Keratinocyte (primary cell): ENCODE data around the gene KIF5B. TPM values are rescaled to one million over a fixed set of nuclear protein-coding genes. Genes with fewer than 3 reads are reported as not detected.

Experiments
- DNase-seq: peaks from one replicate; pipeline ENCODE4 v3.0.0-alpha.2; 2011; ENCODE audit warnings: low read depth, missing footprints, low spot score
- FAIRE-seq: peaks from 2 replicates; lab custom pipeline; 2011; peaks lifted over from hg19 to GRCh38; lab: Jason Lieb, UNC
- H2AFZ ChIP-seq: 2 replicates; pipeline ENCODE4 v1.6.0; 2012; ENCODE audit warnings: low read length, control low read depth, inconsistent platforms; ENCODE audit not compliant: control insufficient read depth
- H3K27ac ChIP-seq: 2 replicates; pipeline ENCODE4 v1.5.1; 2011; ENCODE audit warnings: low read length; ENCODE audit not compliant: control insufficient read depth, insufficient read depth
- H3K27me3 ChIP-seq: 3 replicates; pipeline ENCODE4 v1.6.0; 2011; ENCODE audit warnings: low read length; ENCODE audit not compliant: control insufficient read depth, insufficient read depth; ENCODE audit errors: extremely low read depth
- H3K36me3 ChIP-seq, 2 experiments: 2 replicates in 1 of 2; 3 replicates in 1 of 2; pipeline ENCODE4 v1.5.1; 2011; ENCODE audit warnings: low read length in 2 of 2, mild to moderate bottlenecking in 1 of 2; ENCODE audit not compliant: control insufficient read depth in 2 of 2, insufficient read depth in 2 of 2; ENCODE audit errors: extremely low read depth in 1 of 2
- H3K4me1 ChIP-seq: 3 replicates; pipeline ENCODE4 v1.5.1; 2011; ENCODE audit warnings: low read length; ENCODE audit not compliant: control insufficient read depth, insufficient read depth; ENCODE audit errors: extremely low read depth
- H3K4me2 ChIP-seq: 3 replicates; pipeline ENCODE4 v1.6.0; 2011; ENCODE audit warnings: low read depth, low read length; ENCODE audit not compliant: control insufficient read depth, insufficient read depth; ENCODE audit errors: extremely low read depth
- H3K4me3 ChIP-seq, 3 experiments: fragments of 200-600 bp in 1 of 3; sonication (generic) in 1 of 3; 2 replicates in 2 of 3; 3 replicates in 1 of 3; pipeline ENCODE4 v1.5.1; 2011 to 2016; ENCODE audit warnings: low read length in 3 of 3, mild to moderate bottlenecking in 3 of 3, control low read depth in 2 of 3, inconsistent platforms in 1 of 3, low read depth in 1 of 3, mixed read lengths in 1 of 3, mixed run types in 1 of 3, moderate library complexity in 1 of 3; ENCODE audit not compliant: control insufficient read depth in 2 of 3, insufficient read depth in 2 of 3; ENCODE audit errors: extremely low read depth in 1 of 3
- H3K79me2 ChIP-seq: 2 replicates; pipeline ENCODE4 v1.6.0; 2012; ENCODE audit warnings: low read length; ENCODE audit not compliant: control insufficient read depth, insufficient read depth
- H3K9ac ChIP-seq: 3 replicates; pipeline ENCODE4 v1.6.0; 2011; ENCODE audit warnings: low read length; ENCODE audit not compliant: control insufficient read depth, insufficient read depth; ENCODE audit errors: extremely low read depth
- H3K9me1 ChIP-seq: 3 replicates; pipeline ENCODE4 v1.6.0; 2011; ENCODE audit warnings: low read length; ENCODE audit not compliant: control insufficient read depth, insufficient read depth; ENCODE audit errors: extremely low read depth
- H3K9me3 ChIP-seq: 2 replicates; pipeline ENCODE4 v1.5.1; 2012; ENCODE audit warnings: low read depth, low read length; ENCODE audit not compliant: control insufficient read depth
- H4K20me1 ChIP-seq: 3 replicates; pipeline ENCODE4 v1.6.0; 2011; ENCODE audit warnings: low read length; ENCODE audit not compliant: control insufficient read depth, insufficient read depth; ENCODE audit errors: extremely low read depth
- EZH2 ChIP-seq: IDR thresholded peaks from one replicate; pipeline ENCODE4 v1.6.1; 2012; ENCODE audit warnings: inconsistent platforms, mild to moderate bottlenecking, low read length, moderate library complexity
- dilution Hi-C: fragments of 300-500 bp; cut with MboI; formaldehyde crosslinking; loops from one replicate; pipeline ENCODE4 v1.7.0; 2020; ENCODE audit warnings: low sequenced_read_pairs; ENCODE audit not compliant: extremely low pct_ligation_motif_present
- polyA plus RNA-seq, 5 experiments: library from polyadenylated mRNA; depleted of rRNA in 3 of 5; stranded (reverse) in 3 of 5; stranded (forward) in 1 of 5; unstranded in 1 of 5; fragments of >200 nt; gene quantifications; 1 replicate in 1 of 5; 2 replicates in 3 of 5; 3 replicates in 1 of 5; pipeline versions ENCODE4 v1.2.1 to v1.2.3, GENCODE V29; 2011 to 2012; ENCODE audit warnings: missing spikeins in 2 of 5, low read depth in 1 of 5, low replicate concordance in 1 of 5
- TF ChIP-seq, protein P1 (sequence below), 3 experiments: IDR thresholded peaks in 1 of 3; conservative IDR thresholded peaks in 1 of 3; optimal IDR thresholded peaks in 1 of 3; 2 replicates in 2 of 3; 3 replicates in 1 of 3; pipeline versions ENCODE3 to v1.5.1; 2011; ENCODE audit warnings: low read length in 3 of 3, mild to moderate bottlenecking in 3 of 3, moderate library complexity in 2 of 3, control low read depth in 1 of 3, inconsistent platforms in 1 of 3; ENCODE audit not compliant: insufficient read depth in 2 of 3; ENCODE audit errors: extremely low read depth in 1 of 3

KIF5B gene
- polyA plus RNA-seq, 1 donor (not counting 4 experiments of a cell fraction or from before 2014, with no cell fraction given), result 82.1 TPM

DNA sequence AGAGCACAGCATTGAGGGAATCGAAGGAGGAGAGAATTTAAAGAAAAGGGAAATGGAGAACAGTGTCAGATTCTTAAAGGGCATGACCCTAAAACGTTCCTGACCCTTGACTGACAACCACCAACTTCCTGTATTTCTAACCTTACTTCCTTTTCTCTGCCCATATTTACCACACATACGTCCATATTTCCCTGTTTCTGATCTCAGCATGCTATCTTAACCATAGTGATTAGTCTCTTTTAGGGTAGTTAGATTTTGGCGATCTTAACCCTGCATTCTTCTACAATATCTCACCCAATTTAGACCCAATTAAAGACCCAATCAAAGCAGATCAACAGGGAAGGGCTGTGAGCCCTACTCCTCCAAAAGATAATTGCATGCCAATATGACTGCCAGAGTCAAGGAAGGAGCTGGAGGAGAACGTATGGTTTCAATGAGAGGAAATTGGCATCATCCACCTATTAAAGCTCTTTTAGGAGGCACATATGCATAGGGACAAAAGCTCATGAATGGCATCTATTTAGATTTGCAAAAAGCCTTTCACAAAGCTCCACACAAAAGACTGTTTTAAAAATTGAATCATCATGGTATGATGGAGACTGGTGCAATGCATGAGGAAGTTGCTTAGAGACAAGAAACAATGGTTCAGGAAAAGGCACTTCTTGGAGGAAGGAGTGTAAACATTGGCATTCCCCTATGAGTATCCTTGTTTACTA, 78.6 kb downstream of the KIF5B start:
- no peaks in the 10 kb centered on the region for H3K9me1 ChIP-seq
- no peaks in the 10 kb centered on the region for H4K20me1 ChIP-seq
- H3K4me2 ChIP-seq, result no peak overlapping the region
- H3K27ac ChIP-seq, result peak overlapping the region; percentile 8
- FAIRE-seq (peak; percentile 77), DNase-seq (no peak)
- no peak overlapping the region for H3K9ac ChIP-seq
- dilution Hi-C loops, result no loop called here
- peaks cover 8% of the 10 kb centered on the region for H3K4me1 ChIP-seq
- no peak overlapping the region for H3K4me3 ChIP-seq
- H3K9me3 ChIP-seq, result no peaks in the 10 kb centered on the region
- H2AFZ ChIP-seq, result no peak overlapping the region
- no peaks in the 10 kb centered on the region for H3K27me3 ChIP-seq
- no peaks in the 10 kb centered on the region for H3K79me2 ChIP-seq
- TF ChIP-seq, protein P1, sequence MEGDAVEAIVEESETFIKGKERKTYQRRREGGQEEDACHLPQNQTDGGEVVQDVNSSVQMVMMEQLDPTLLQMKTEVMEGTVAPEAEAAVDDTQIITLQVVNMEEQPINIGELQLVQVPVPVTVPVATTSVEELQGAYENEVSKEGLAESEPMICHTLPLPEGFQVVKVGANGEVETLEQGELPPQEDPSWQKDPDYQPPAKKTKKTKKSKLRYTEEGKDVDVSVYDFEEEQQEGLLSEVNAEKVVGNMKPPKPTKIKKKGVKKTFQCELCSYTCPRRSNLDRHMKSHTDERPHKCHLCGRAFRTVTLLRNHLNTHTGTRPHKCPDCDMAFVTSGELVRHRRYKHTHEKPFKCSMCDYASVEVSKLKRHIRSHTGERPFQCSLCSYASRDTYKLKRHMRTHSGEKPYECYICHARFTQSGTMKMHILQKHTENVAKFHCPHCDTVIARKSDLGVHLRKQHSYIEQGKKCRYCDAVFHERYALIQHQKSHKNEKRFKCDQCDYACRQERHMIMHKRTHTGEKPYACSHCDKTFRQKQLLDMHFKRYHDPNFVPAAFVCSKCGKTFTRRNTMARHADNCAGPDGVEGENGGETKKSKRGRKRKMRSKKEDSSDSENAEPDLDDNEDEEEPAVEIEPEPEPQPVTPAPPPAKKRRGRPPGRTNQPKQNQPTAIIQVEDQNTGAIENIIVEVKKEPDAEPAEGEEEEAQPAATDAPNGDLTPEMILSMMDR (optimal IDR thresholded peaks at IDR 0.05 in 1 of 3, IDR thresholded peaks at IDR 0.05 in 1 of 3, conservative IDR thresholded peaks at IDR 0.05 in 1 of 3; ENCODE audit: extremely low read depth in 1 of 3, insufficient read depth in 2 of 3, low read length in 3 of 3), result no peak
- no peak for TF ChIP-seq EZH2
- H3K36me3 ChIP-seq, result no peaks in the 10 kb centered on the region

DNA sequence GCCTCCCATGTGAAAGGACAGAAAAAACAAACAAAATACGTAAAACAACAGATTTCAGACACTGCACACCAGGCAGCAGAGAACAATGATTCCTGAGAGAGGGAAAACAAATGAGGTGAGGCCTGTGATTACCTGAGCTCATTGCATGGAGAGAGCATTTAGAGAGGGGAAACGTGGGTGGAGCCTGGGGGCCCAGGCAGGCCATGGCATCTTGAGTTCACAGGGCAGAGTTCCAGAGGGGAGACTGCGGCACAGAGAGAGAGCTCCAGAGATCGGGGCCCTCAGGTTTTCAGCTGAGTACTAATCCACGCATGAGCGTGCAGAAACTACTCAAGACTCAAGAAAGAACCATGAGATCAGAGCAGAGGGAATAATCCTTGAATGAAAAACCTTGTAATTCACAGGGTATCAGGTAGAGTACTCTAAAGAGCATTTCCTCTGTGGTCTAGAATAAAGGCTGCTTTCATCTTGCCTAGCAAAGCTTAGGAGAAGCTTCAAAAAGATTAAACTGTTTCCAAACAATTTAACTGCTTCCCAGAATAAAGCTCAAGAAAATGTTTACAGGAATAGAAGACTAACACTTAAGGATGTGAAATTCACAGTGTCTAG, 81.0 kb downstream of the KIF5B start:
- Histone ChIP-seq H3K27me3 (no peaks in the 10 kb centered on the region), H3K9ac (no peak overlapping the region), H3K4me3 (no peak overlapping the region), H3K9me1 (no peaks in the 10 kb centered on the region), H2AFZ (no peak overlapping the region), H4K20me1 (no peaks in the 10 kb centered on the region), H3K79me2 (no peaks in the 10 kb centered on the region), H3K27ac (no peak overlapping the region), H3K4me1 (peaks cover 8% of the 10 kb centered on the region), H3K36me3 (no peaks in the 10 kb centered on the region), H3K9me3 (no peaks in the 10 kb centered on the region), H3K4me2 (no peak overlapping the region)
- TF ChIP-seq, protein P1 (optimal IDR thresholded peaks at IDR 0.05 in 1 of 3, IDR thresholded peaks at IDR 0.05 in 1 of 3, conservative IDR thresholded peaks at IDR 0.05 in 1 of 3; ENCODE audit: extremely low read depth in 1 of 3, insufficient read depth in 2 of 3, low read length in 3 of 3), result no peak
- DNase-seq (no peak), FAIRE-seq (no peak)
- dilution Hi-C loops, result no loop called here
